ENCODE data around the gene RRP7A.
"Not testable (repeated sequence)": the region's sequence is repeated elsewhere in the genome, so short reads cannot be mapped to it uniquely, and the experiment has no call there.

Gene RRP7A

DNA sequence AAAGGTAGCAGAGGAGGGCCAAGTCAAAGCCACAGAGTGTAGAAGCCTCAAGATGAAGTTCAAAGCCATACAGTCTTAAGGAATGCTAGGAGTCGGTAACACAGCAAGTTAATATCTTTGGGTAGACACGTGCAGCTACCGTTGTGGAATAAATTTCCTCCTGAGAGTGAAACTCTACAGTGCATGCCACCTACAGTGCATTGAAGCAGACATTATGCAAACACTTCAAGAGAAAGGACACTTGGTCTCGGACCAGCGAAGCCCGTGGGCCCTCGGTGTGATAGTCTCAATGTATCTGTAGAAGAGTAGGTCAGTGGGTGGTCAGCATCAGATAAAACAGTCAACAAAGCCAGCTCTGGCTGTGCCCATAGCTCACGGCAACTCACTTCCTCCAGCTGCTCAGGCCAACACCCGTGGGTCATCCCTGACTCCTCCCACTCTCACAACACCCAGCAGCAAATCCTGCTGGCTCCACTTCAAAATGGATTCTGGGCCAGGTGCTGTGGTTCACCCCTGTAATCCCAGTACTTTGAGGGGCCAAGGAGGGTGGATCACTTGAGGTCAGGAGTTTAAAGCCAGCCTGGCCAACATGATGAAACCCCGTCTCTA is 24.0 kb downstream of the RRP7A start:
- not testable (repeated sequence) for DNase-seq (ENCODE audit: low read depth)

- no peak for DNase-seq (ENCODE audit: low read depth)
These were observed 26.2 kb downstream of the RRP7A start for GRCh38 chr22:42493393-42493792.

GRCh38 chr22:42492323-42492690 is 27.3 kb downstream of the RRP7A start:
- no peak for DNase-seq (ENCODE audit: low read depth)

- DNase-seq (ENCODE audit: low read depth), result no peak
These were observed 29.3 kb downstream of the RRP7A start for GRCh38 chr22:42490243-42490832.

- DNase-seq (ENCODE audit: low read depth), result no peak
These were observed 30.6 kb downstream of the RRP7A start for GRCh38 chr22:42489000-42489399.

DNA sequence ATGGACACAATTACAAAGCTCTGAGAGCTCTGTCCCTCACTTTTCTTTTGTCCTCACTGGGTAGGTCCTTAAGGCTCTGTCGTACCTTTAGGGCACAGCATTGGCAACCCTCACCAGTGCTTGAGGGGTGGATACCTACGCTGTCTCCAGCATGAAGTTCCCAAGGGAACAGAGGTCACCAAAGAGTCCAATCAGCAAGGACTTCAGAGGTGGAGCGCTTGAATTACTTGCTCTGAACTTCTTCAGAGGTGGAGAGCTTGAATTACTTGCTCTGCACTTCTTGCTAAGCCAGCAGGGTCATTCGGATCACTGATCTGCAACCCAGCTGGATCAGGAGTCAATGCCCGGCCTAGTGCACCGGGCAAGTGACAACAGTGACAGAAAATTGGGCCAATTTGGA is 35.1 kb downstream of the RRP7A start:
- no peak for DNase-seq (ENCODE audit: low read depth)

DNA sequence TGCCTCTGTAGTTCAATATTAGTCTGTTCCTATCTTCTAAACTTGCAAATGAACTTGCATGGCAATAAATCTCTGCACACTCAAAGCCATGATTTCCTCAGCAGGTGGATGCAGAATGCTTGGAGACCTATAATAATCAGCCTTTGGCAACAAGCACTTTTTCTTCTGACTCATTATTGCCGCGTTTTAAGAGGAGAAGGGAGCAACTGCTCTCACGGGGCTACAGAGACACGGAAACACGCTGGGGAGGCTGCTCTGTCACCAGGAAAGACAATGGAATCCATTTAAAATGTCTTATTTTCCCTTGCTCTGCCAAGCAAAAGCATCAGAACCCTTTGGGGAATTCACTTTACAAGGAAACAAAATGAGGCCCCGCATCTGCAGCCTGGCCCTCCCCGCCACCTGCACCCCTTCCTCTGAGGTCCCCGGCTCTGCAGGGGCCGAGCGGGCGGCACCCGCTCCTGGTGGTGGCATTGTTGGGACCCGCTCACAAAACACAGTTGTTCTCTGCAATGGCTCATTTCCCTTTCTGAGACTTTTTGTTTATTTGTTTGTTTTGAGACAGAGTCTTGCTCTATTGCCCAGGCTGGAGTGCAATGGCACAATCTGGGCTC is 35.9 kb downstream of the RRP7A start:
- DNase-seq (ENCODE audit: low read depth), result not testable (repeated sequence)

GRCh38 chr22:42475122-42475521 is 44.5 kb downstream of the RRP7A start:
- no peak for DNase-seq (ENCODE audit: low read depth)

- no peak for DNase-seq (ENCODE audit: low read depth)
These were observed 46.0 kb downstream of the RRP7A start for GRCh38 chr22:42473484-42474193.

DNA sequence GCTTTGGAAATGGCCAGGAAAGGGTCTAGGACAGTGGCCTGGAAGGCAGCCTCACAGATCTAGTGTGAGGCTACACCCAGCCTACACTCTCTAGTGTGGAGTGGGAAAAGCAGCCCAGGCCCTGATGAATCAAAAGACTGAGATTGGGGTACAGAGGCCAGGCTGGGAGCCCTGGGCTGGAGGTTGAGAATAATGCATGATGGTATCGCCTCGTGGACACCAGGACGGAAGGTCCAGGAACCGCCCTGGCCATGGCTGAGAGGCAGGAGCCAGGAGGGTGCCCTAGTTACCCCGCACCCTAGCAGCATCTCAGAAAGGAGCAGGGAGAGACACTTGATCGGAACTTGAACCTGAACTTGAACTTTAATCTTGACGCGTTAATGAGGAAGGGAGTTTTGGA is 46.9 kb downstream of the RRP7A start:
- no peak for DNase-seq (ENCODE audit: low read depth)

DNA sequence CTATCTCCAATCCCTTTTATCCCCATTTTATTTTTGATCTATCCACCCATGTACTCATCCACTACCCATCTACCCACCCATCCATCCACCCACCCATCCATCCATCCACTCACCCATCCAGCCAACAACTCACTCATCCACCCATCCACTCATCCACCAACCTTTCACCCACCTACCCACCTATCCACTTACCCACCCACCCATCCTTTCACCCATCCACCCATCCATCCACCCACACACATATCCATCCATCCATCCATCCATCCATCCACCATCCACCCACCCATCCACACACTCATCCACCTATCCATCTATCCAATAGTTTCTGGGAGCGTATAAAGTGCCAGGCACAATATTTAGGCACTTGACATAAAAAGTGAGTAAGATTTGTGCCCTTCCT is 48.2 kb downstream of the RRP7A start:
- no peak for DNase-seq (ENCODE audit: low read depth)

DNA sequence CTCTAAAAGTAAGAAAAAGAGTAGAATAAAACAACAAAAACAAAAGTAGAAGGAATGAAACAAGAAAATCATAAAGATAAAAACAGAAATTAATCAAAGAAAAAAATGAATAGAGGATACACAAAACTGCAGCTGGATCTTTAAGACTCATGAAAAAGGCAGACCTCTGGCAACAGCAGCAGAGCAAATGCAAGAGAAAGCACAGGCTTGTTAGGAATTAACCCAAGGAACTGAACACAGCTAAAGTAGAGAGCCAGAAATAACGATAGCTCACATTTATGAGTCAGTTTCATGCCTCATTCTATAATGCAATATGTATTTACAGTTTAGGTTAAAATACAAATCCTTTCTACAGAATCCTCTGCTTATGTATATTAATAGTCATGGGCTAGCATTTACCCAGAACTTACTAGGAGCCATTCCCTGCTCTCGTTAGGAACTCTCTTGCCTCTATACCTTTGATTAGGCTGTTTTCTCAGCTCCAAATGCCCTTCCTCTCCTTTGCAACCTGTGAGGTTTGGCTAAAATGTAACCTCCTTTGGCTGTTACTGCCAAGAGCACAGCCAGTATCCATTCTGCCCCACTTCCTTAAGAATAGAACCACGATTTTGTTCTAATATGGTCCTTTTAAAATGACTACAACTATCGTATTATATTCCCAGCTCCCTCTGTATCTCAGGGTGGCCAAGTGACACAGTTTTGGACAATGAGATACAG is 49.1 kb downstream of the RRP7A start:
- no peak for DNase-seq (ENCODE audit: low read depth)

- DNase-seq (ENCODE audit: low read depth), result no peak
These were observed 50.8 kb downstream of the RRP7A start for GRCh38 chr22:42468841-42469240.

DNA sequence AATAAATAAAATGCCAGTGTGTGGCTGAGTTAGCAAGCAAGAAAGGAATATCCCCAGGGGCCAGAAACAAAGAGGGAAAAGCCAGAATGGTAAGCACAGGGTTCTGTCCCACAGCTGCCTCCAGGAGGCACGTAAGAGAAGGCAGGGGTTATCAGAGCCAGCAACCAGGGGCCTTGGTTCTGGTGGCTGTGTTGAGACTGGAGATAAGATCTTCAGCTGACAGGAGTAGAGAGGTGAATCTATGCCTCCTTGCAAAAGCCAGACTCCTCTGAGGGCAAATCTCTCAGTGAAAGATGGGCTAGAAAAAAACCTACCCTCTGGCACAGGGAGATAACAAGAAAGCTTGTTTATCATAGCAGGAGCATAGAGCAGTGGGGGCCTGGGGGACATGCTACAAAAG is 57.6 kb downstream of the RRP7A start:
- DNase-seq (ENCODE audit: low read depth), result no peak

GRCh38 chr22:42461511-42461910 is 58.1 kb downstream of the RRP7A start:
- DNase-seq (ENCODE audit: low read depth), result no peak

Data from T follicular helper cell (primary cell).